HEK293T (cell line): ENCODE measurements around the gene ACP1.

Source experiments
- CTCF ChIA-PET: fragments of 350-600 bp; formaldehyde crosslinking; extraction: SDS; loops from one replicate; lab custom pipeline; 2021; ENCODE audit warnings: antibody characterized with exemption, inconsistent platforms; lab: Yijun Ruan, JAX
- POLR2A ChIA-PET: fragments of 350-600 bp; formaldehyde crosslinking; extraction: SDS; loops from one replicate; lab custom pipeline; 2020; ENCODE audit warnings: antibody characterized with exemption, inconsistent platforms; lab: Yijun Ruan, JAX
- DNase-seq: peaks from one replicate; pipeline ENCODE4 v3.0.0; 2012; ENCODE audit warnings: mixed read lengths; ENCODE audit errors: extremely low spot score
- ARNT ChIP-seq: fragments of 450-650 bp; IDR thresholded peaks from 2 replicates; pipeline ENCODE4 v1.6.1; 2017; ENCODE audit warnings: mild to moderate bottlenecking
- BHLHE40 ChIP-seq: fragments of 450-650 bp; IDR thresholded peaks from 2 replicates; pipeline ENCODE4 v1.6.1; 2016; ENCODE audit warnings: mild to moderate bottlenecking, moderate library complexity, borderline replicate concordance
- CTBP1 ChIP-seq: fragments of 450-650 bp; IDR thresholded peaks from 2 replicates; pipeline ENCODE4 v1.6.1; 2016; ENCODE audit warnings: borderline replicate concordance
- ELF4 ChIP-seq: fragments of 450-650 bp; IDR thresholded peaks from 2 replicates; pipeline ENCODE4 v1.6.1; 2017; ENCODE audit warnings: antibody characterized with exemption
- FOXA1 ChIP-seq: fragments of 450-650 bp; IDR thresholded peaks from 2 replicates; pipeline ENCODE4 v1.6.1; 2016; ENCODE audit warnings: mild to moderate bottlenecking
- FOXK2 ChIP-seq: fragments of 450-650 bp; IDR thresholded peaks from 2 replicates; pipeline ENCODE4 v1.6.1; 2016; ENCODE audit warnings: mild to moderate bottlenecking
- FOXM1 ChIP-seq: fragments of 450-650 bp; IDR thresholded peaks from 2 replicates; pipeline ENCODE4 v1.6.1; 2017; ENCODE audit warnings: mild to moderate bottlenecking, borderline replicate concordance
- HDGF ChIP-seq: fragments of 450-650 bp; IDR thresholded peaks from 2 replicates; pipeline ENCODE4 v1.6.1; 2017; ENCODE audit warnings: antibody characterized with exemption, borderline replicate concordance
- L3MBTL2 ChIP-seq: fragments of 450-650 bp; conservative IDR thresholded peaks from 2 replicates; pipeline ENCODE4 v1.6.1; 2016; ENCODE audit warnings: mild to moderate bottlenecking
- LEF1 ChIP-seq: fragments of 450-650 bp; IDR thresholded peaks from 2 replicates; pipeline ENCODE4 v1.6.1; 2017; ENCODE audit warnings: mild to moderate bottlenecking, borderline replicate concordance
- NFRKB ChIP-seq: fragments of 450-650 bp; IDR thresholded peaks from 2 replicates; pipeline ENCODE4 v1.6.1; 2016; ENCODE audit warnings: mild to moderate bottlenecking, moderate library complexity
- PKNOX1 ChIP-seq: fragments of 450-650 bp; IDR thresholded peaks from 2 replicates; pipeline ENCODE4 v1.6.1; 2016
- SP1 ChIP-seq: fragments of 450-650 bp; IDR thresholded peaks from 2 replicates; pipeline ENCODE4 v1.6.1; 2017
- SUZ12 ChIP-seq: fragments of 450-650 bp; IDR thresholded peaks from 2 replicates; pipeline ENCODE4 v1.6.1; 2016; ENCODE audit warnings: mild to moderate bottlenecking
- TARDBP ChIP-seq: fragments of 450-650 bp; IDR thresholded peaks from 2 replicates; pipeline ENCODE4 v1.6.1; 2016
- ZNF384 ChIP-seq: fragments of 450-650 bp; IDR thresholded peaks from 2 replicates; pipeline ENCODE4 v1.6.1; 2016

The ACP1 gene

DNA sequence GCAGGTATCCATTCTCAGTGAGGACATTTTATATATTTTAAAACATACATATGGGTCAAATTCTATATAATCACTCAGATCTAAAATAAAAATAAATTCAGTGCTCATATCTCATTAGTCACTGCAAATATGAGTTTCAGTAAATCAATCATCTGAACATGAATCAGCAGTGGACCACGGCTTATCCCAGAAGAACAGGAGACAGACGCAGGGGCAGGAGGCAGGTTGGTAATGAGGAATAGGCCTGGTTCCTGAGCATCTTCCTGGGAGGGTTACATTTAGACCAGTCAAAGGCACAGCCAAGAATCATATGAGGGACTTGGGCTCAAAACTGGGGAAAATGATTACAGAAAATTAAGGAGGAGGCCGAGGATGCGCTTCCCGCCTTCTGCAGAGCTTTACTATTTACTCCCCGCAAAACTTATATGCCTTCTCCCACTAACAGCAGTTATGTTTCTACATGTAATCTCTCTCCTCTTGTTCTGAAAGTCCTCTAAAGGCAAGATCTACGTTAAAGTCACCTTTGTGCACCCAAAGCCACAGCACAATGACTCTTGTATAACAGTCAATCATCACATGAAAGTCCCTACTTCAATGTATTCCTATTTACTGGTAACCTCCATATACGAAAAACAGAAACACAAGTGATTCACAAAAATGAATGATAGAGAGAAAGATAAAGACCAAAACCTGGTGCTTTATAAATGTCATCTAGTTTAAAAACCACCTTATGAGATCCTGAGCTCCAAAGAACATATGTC lies 36.0 kb upstream of the ACP1 start:
- ChIA-PET CTCF (no interaction called here), POLR2A (no interaction called here)
- TF ChIP-seq PKNOX1 (no peak), SUZ12 (no peak)

DNA sequence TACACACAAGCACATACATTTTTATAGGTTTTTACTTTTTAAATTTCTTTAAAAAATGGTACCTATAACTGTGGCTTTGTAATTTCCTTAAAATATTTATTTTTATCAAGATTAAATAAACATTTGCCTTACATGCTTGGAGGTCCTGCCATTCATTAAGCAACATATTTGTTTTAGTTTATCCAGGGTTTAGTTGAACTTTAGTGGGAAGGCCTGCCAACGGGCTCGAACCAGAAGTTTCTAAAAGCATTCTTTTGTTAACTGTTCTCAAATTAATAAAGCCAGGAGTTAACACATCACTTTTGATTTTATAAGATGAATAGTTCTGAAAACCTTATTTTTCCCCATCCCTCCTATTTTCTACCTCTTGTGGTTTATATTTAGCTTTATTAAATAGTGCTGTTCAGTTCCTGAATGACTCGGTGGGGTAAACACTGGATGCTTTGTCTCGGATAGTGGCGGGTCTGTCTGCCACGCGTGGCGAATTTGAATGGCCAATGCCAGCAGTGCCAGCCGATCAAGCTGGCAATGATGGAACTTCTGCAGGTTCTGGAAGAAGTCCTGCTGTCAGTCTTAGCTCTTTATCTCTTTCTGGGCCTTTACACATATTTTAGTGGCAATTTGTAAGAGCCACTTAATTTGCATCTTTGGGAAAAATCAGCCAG lies 33.1 kb upstream of the ACP1 start:
- no peak for TF ChIP-seq TARDBP
- no peak for TF ChIP-seq LEF1
- no peak for TF ChIP-seq FOXK2
- no peak for TF ChIP-seq NFRKB
- no peak for TF ChIP-seq ZNF384
- no peak for TF ChIP-seq HDGF
- TF ChIP-seq CTBP1 = no peak
- TF ChIP-seq PKNOX1 = no peak
- no peak for TF ChIP-seq ARNT
- no peak for DNase-seq
- POLR2A ChIA-PET = no interaction called here
- CTCF ChIA-PET = no interaction called here

More for the DNA sequence above, 36.0 kb upstream of the ACP1 start:
- no peak for DNase-seq

GRCh38 chr2:233030-233429 lies 31.7 kb upstream of the ACP1 start:
- no peak for DNase-seq
- ChIA-PET CTCF (no interaction called here), POLR2A (no interaction called here)
- no peak for TF ChIP-seq FOXA1
- no peak for TF ChIP-seq PKNOX1
- no peak for TF ChIP-seq SUZ12
- TF ChIP-seq TARDBP = no peak
- TF ChIP-seq FOXK2 = no peak
- TF ChIP-seq BHLHE40 = no peak
- no peak for TF ChIP-seq LEF1
- TF ChIP-seq HDGF = no peak
- no peak for TF ChIP-seq ZNF384
- TF ChIP-seq ARNT = no peak

DNA sequence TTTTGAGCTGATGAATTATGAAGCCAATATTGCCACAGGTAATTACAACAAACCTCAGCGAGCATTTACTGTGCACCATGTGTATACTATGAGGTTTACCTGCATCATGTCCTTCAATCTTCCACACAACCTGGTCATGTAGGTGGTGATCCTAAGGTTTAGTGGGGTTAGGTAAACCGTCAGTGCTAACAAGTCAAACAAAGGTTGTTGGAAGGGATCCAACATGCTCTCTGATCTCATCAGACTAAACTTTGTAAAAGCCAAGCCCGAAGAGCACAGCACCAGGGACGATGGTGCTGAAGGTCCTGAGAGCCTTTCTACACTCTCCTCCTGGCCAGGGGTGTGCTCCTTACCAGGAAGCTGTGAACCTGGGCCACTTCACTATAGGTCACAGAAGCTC lies 30.3 kb upstream of the ACP1 start:
- TF ChIP-seq NFRKB (no peak), FOXK2 (no peak), ARNT (no peak), ELF4 (no peak), SP1 (no peak), ZNF384 (no peak), HDGF (no peak)
- POLR2A ChIA-PET = no interaction called here
- CTCF ChIA-PET = no interaction called here
- no peak for DNase-seq

- CTCF ChIA-PET = no interaction called here
Observed at GRCh38 chr2:236993-237539, 27.7 kb upstream of the ACP1 start.

DNA sequence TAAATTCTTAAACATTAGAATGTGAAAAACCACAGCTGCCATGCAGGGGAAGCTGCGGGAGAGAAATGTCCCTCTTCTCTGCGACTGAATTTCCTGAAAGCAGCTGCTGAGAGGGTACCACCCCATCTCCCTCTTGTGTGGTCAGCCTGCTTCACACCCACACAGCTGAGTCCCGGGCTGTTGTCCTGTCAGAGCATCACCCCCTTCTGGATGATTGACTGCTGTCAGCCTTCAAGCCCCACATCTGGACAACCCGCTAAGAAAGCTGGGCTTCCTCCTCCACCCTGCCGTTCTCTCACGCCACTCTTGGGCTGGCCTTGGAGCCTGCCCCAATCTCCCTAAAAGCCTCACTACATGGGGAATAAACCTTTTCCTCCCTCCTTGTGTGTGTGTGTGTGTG lies 26.9 kb upstream of the ACP1 start:
- POLR2A ChIA-PET = no interaction called here
- DNase-seq = no peak
- CTCF ChIA-PET = no interaction called here
- no peak for TF ChIP-seq ELF4
- TF ChIP-seq L3MBTL2 = no peak
- TF ChIP-seq HDGF = no peak
- TF ChIP-seq CTBP1 = no peak
- no peak for TF ChIP-seq FOXA1
- no peak for TF ChIP-seq LEF1
- TF ChIP-seq FOXK2 = no peak
- no peak for TF ChIP-seq TARDBP
- TF ChIP-seq FOXM1 = no peak

More at GRCh38 chr2:236993-237539, 27.7 kb upstream of the ACP1 start:
- no peak for DNase-seq
- TF ChIP-seq ARNT (no peak), ELF4 (no peak), CTBP1 (no peak)
- POLR2A ChIA-PET = no interaction called here

DNA sequence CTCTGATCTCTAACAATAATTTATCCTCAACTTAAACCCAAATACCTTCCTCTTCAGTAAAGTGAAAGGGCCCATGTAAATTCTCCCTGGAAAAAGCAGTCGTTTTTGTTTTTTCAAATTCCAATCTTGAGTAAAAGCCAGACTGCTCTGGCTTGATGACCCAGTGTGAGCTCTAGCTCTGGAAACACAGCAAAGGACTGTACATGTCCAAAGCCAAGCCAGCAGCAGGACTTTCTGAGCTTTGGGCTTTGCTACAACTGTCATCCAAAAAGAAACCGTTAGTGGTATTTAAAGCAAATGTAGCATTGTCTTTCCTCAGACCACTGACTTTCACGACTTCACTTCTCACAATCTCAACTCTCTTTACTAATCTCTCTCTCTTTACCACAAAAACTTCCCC lies 26.3 kb upstream of the ACP1 start:
- ChIA-PET CTCF (no interaction called here), POLR2A (no interaction called here)
- TF ChIP-seq ARNT = no peak
- no peak for DNase-seq
